IPS-15b (cell line): ENCODE measurements around the gene MITF.
"Not testable (repeated sequence)": the region's sequence is repeated elsewhere in the genome, so short reads cannot be mapped to it uniquely, and the experiment has no call there.

Source experiments
- H3K27me3 ChIP-seq: one replicate; pipeline ENCODE4 v1.6.1; 2013; ENCODE audit warnings: low read length; ENCODE audit not compliant: control insufficient read depth, insufficient read depth
- H3K36me3 ChIP-seq: one replicate; pipeline ENCODE4 v1.6.1; 2013; ENCODE audit warnings: low read length; ENCODE audit not compliant: control insufficient read depth, insufficient read depth
- H3K4me1 ChIP-seq: one replicate; pipeline ENCODE4 v1.6.1; 2013; ENCODE audit warnings: mild to moderate bottlenecking, low read length; ENCODE audit not compliant: control insufficient read depth, insufficient read depth
- H3K4me3 ChIP-seq: one replicate; pipeline ENCODE4 v1.5.1; 2013; ENCODE audit warnings: low read depth, low read length
- H3K9ac ChIP-seq: one replicate; pipeline ENCODE4 v1.6.1; 2013; ENCODE audit warnings: low read depth, mild to moderate bottlenecking, low read length
- H3K9me3 ChIP-seq: one replicate; pipeline ENCODE4 v1.6.1; 2013; ENCODE audit warnings: mild to moderate bottlenecking, low read length; ENCODE audit not compliant: control insufficient read depth, insufficient read depth

MITF gene

GRCh38 chr3:69915726-69916125 is 176.5 kb downstream of the MITF start:
- Histone ChIP-seq H3K9ac (no peak overlapping the region), H3K36me3 (no peaks in the 10 kb centered on the region), H3K4me1 (no peaks in the 10 kb centered on the region), H3K4me3 (no peak overlapping the region), H3K9me3 (no peaks in the 10 kb centered on the region), H3K27me3 (no peaks in the 10 kb centered on the region)

GRCh38 chr3:69920009-69920408 is 180.7 kb downstream of the MITF start:
- H3K9me3 ChIP-seq, H3K36me3 ChIP-seq, H3K27me3 ChIP-seq, H3K9ac ChIP-seq, H3K4me1 ChIP-seq, H3K4me3 ChIP-seq: not testable (repeated sequence)

- Histone ChIP-seq H3K9ac (no peak overlapping the region), H3K36me3 (no peaks in the 10 kb centered on the region), H3K4me3 (no peak overlapping the region), H3K27me3 (no peaks in the 10 kb centered on the region), H3K4me1 (no peaks in the 10 kb centered on the region), H3K9me3 (no peaks in the 10 kb centered on the region)
Observed at GRCh38 chr3:69921651-69922050, 182.4 kb downstream of the MITF start.

DNA sequence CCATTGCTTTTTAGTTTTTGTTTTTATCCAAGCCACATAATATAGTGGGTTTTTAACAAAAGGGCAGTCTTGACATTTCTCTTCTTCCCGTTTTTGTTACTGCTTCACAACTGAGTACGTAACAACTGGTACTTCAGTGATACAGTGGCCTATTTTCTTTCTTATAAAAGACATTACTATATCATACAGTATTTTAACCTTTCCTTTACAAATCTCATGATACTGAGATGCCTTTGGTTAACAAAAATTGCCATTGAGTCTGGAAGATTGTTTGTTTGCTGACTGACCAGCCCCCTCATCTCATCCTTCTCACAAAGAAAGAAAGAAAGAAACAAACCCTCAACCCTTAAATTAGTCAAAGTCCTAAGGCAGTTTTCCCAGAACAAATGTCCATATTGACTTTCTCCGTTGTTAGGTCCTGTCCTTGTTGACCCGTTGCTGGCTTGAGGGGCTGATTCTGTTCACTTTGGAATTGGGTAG is 183.3 kb downstream of the MITF start:
- Histone ChIP-seq H3K4me3 (no peak overlapping the region), H3K9me3 (no peaks in the 10 kb centered on the region), H3K27me3 (no peaks in the 10 kb centered on the region), H3K9ac (no peak overlapping the region), H3K4me1 (no peaks in the 10 kb centered on the region), H3K36me3 (no peaks in the 10 kb centered on the region)

DNA sequence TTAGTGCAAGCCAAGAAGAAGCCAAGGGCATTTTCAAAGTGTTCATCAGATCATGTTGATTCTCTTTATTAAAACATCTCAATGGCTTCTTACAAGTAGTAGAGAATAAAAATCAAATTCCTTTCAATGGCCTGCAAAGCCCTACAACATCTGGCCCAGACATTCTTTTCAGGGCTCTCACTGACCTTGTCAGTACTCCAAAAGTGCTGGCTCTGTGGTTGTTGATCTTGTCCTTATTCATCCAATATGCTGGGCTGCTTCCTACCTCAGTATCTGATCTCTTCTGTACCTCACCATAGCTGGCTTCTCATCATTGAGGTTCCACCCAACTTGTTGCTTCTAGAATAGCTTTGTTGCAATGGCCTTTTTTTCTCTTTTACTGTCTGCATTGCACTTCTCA is 186.2 kb downstream of the MITF start:
- H3K4me3 ChIP-seq = no peak overlapping the region
- H3K9me3 ChIP-seq = no peaks in the 10 kb centered on the region
- no peaks in the 10 kb centered on the region for H3K4me1 ChIP-seq
- no peaks in the 10 kb centered on the region for H3K27me3 ChIP-seq
- H3K36me3 ChIP-seq = no peaks in the 10 kb centered on the region
- no peak overlapping the region for H3K9ac ChIP-seq

- no peaks in the 10 kb centered on the region for H3K4me1 ChIP-seq
- H3K36me3 ChIP-seq = no peaks in the 10 kb centered on the region
- H3K9ac ChIP-seq = no peak overlapping the region
- H3K9me3 ChIP-seq = no peaks in the 10 kb centered on the region
- H3K4me3 ChIP-seq = no peak overlapping the region
- no peaks in the 10 kb centered on the region for H3K27me3 ChIP-seq
Observed at GRCh38 chr3:69926385-69926784, 187.1 kb downstream of the MITF start.

DNA sequence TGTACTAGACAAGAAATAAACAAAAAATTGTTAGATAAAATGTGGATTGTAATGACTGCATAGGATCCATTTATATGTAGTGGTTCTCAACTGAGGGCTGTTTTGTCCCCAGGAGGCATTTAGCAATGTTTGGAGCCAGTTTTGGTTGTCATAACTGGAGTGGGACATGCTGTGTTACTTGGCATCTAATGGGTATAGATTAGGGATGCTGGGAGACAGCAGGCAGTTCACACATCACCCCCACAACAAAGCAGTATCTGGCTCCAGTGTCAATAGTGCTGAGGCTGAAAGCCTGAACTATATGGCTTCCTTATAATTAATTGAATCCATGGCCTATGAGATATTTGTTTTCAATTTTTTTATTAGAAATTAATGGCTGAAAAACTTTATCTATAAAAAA is 188.3 kb downstream of the MITF start:
- no peaks in the 10 kb centered on the region for H3K27me3 ChIP-seq
- H3K4me3 ChIP-seq = no peak overlapping the region
- no peaks in the 10 kb centered on the region for H3K9me3 ChIP-seq
- no peaks in the 10 kb centered on the region for H3K4me1 ChIP-seq
- no peaks in the 10 kb centered on the region for H3K36me3 ChIP-seq
- no peak overlapping the region for H3K9ac ChIP-seq

- Histone ChIP-seq H3K9me3 (no peaks in the 10 kb centered on the region), H3K27me3 (no peaks in the 10 kb centered on the region), H3K36me3 (no peaks in the 10 kb centered on the region), H3K4me3 (no peak overlapping the region), H3K4me1 (no peaks in the 10 kb centered on the region), H3K9ac (no peak overlapping the region)
Observed at GRCh38 chr3:69929019-69929418, 189.8 kb downstream of the MITF start.

DNA sequence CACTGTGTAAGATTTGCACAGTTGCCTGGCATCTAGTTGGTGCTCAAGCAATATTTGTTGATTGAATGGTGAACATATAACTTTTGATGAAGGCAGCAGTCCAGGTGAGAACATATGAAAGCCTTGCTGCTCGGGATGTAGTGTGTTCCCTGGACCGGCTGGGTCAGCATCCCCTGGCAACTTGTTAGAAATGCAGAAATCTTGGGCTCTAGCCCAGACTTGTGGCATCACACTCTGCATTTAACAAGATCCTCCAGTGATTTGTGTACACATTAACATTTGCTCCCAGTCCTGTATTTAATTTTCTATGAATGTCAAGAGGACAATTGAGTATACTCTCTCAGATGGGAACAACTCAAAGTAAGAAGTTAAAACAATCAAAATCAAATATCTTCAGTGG is 191.3 kb downstream of the MITF start:
- Histone ChIP-seq H3K27me3 (no peaks in the 10 kb centered on the region), H3K9me3 (no peaks in the 10 kb centered on the region), H3K4me3 (no peak overlapping the region), H3K4me1 (no peaks in the 10 kb centered on the region), H3K9ac (no peak overlapping the region), H3K36me3 (no peaks in the 10 kb centered on the region)

DNA sequence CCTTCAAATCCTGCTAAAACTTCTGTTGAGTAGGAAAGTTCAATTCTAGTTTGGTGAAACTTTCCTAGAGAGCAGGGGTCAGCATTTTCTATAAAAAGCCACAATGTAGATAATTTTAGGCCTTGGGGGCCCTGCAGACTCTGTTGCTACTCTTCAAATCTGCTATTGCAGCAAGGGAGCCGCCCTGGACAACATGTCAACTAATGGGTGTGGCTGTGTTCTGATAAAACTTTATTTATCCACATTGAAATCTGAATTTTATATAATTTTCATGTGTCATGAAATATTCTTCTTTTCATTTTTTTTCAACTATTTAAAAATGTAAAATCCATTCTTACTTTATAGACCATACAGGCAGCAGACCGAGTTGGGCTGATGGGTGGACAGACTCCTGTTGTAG is 192.8 kb downstream of the MITF start:
- no peaks in the 10 kb centered on the region for H3K36me3 ChIP-seq
- no peaks in the 10 kb centered on the region for H3K27me3 ChIP-seq
- H3K4me1 ChIP-seq = no peaks in the 10 kb centered on the region
- no peaks in the 10 kb centered on the region for H3K9me3 ChIP-seq
- H3K4me3 ChIP-seq = no peak overlapping the region
- no peak overlapping the region for H3K9ac ChIP-seq

GRCh38 chr3:69932501-69932900 is 193.2 kb downstream of the MITF start:
- no peaks in the 10 kb centered on the region for H3K27me3 ChIP-seq
- H3K36me3 ChIP-seq = no peaks in the 10 kb centered on the region
- H3K9me3 ChIP-seq = no peaks in the 10 kb centered on the region
- no peaks in the 10 kb centered on the region for H3K4me1 ChIP-seq
- no peak overlapping the region for H3K9ac ChIP-seq
- H3K4me3 ChIP-seq = no peak overlapping the region

DNA sequence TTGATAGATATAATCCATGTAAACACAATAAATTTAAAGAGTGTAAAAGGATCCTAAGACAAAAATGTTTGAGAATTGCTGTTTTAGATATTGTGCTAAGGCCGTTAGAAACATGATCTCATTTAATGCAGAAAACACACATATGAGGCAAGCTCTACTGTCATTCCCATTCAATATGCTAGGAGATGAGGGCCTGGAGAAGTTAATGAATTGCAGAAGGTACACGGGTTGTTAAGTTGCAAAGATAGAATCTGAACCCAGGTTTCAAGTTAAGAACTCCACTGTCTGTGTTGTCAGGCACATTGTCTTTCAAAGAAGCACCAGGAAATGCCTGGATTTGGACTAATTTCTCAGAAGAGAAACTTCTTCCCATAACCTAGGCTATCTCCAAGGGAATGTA is 195.1 kb downstream of the MITF start:
- Histone ChIP-seq H3K36me3 (no peaks in the 10 kb centered on the region), H3K9ac (no peak overlapping the region), H3K4me1 (no peaks in the 10 kb centered on the region), H3K27me3 (no peaks in the 10 kb centered on the region), H3K4me3 (no peak overlapping the region), H3K9me3 (no peaks in the 10 kb centered on the region)

DNA sequence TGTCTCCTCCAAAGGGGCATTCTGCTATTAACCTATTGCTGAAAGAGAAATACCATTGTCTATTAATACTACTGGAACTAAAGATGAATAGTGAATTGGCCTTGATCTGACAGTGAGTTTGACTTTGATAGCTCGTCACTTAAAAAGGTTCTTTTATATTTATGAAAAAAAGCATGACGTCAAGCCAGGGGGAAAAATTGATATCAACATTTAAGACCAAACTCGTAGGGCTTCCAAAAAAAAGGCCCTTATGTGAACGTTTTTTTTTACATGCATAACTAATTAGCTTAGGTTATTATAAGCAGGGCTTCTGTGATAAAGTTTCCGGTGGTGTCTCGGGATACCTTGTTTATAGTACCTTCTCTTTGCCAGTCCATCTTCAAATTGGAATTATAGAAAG is 197.0 kb downstream of the MITF start:
- no peaks in the 10 kb centered on the region for H3K9me3 ChIP-seq
- H3K9ac ChIP-seq = no peak overlapping the region
- no peak overlapping the region for H3K4me3 ChIP-seq
- no peaks in the 10 kb centered on the region for H3K4me1 ChIP-seq
- no peaks in the 10 kb centered on the region for H3K27me3 ChIP-seq
- H3K36me3 ChIP-seq = no peaks in the 10 kb centered on the region
